ENCODE measurements around the gene RHOJ. TPM values are rescaled to one million over a fixed set of nuclear protein-coding genes. Genes with fewer than 3 reads are reported as not detected.

The RHOJ gene
- total and polyA plus RNA-seq, 2 of the 13 experiments (the other 11 are each of a cell fraction or from before 2014, with no cell fraction given) = 0.22 to 1.3 TPM

DNA sequence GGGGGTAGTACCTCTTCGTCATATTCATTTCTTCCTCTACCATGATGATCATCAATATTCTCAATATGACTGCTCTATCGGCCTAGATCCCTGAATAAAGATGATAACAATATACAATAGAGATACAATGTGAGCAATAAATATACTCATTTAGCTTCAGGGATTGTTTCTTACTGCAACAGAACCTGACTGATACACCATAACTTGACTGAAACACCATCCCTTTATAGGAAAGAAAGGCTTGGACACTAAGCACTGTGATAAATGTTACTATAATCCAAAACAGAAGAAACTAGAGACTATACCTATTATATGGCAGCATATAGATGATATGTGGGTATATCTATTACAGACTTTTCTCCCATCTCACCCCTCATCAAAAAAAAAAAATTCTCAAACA lies 1.2 kb upstream of the RHOJ start:
- ATAC-seq = no peak
- CTCF ChIA-PET (ENCODE audit: low intra/inter-chr PET ratio, low total read pairs) = no interaction called here
- no peak for DNase-seq (ENCODE audit: low spot score)
- WGBS (ENCODE audit: low lambda C conversion rate) = 54% methylated on average over 2 of the region's 2 CpGs
- Histone ChIP-seq H3K27me3 (ENCODE audit: control insufficient read depth in 1 of 2, insufficient read depth in 2 of 2, low read length in 2 of 2) (peaks cover 0 to 3% of the 10 kb centered on the region in 2 experiments; a peak in 2 of 5 replicates), H3K36me3 (replicated peaks in 1 of 2; ENCODE audit: control insufficient read depth in 1 of 2, insufficient read depth in 2 of 2, low read length in 2 of 2) (no peaks in the 10 kb centered on the region), H3K9me3 (ENCODE audit: low read length) (no peaks in the 10 kb centered on the region), H3K79me2 (ENCODE audit: insufficient read depth, low read length) (no peaks in the 10 kb centered on the region), H3K4me3 (replicated peaks in 1 of 3; ENCODE audit: insufficient read depth in 1 of 3, low read depth in 2 of 3, low read length in 3 of 3) (no peak overlapping the region), H3K4me2 (ENCODE audit: low read depth, low read length) (peak overlapping the region; percentile 71; the same call in 1 of the 2 replicates), H3K4me1 (ENCODE audit: insufficient read depth, low read length) (peaks cover 18% of the 10 kb centered on the region), H3K27ac (ENCODE audit: extremely low read length, insufficient read depth, low read length) (no peak overlapping the region), H4K20me1 (ENCODE audit: insufficient read depth, low read length) (no peaks in the 10 kb centered on the region), H2AFZ (ENCODE audit: low read length) (peak overlapping the region; percentile 93), H3K9ac (ENCODE audit: insufficient read depth, low read depth, low read length) (no peak overlapping the region)
- POLR2A ChIA-PET = no interaction called here
- TF ChIP-seq ZNF12 (CRISPR knock-in tag; IDR thresholded peaks at IDR 0.05) = peak; percentile 95
- TF ChIP-seq PBX3 (CRISPR knock-in tag; IDR thresholded peaks at IDR 0.05; ENCODE audit: borderline replicate concordance) = no peak
- TF ChIP-seq HCFC1 (IDR thresholded peaks at IDR 0.05; ENCODE audit: low read depth, low read length) = no peak
- TF ChIP-seq ZKSCAN5 (CRISPR knock-in tag; IDR thresholded peaks at IDR 0.05) = no peak
- FAIRE-seq = no peak
- no TSS peak for BruUV-seq (replicated peaks)
- in situ Hi-C loops (cut with HindIII; ENCODE audit: extremely low pct_ligation_motif_present, low pct_unique_long_range_greater_than_20kb) = no loop called here
- intact Hi-C loops (cut with micrococcal nuclease; ENCODE audit: unreplicated experiment) = no loop called here

GRCh38 chr14:63203618-63204406 lies 431 bp upstream of the RHOJ start:
- peak; percentile 99 for ATAC-seq
- intact Hi-C loops (cut with micrococcal nuclease; ENCODE audit: unreplicated experiment) (no loop called here), in situ Hi-C loops (cut with HindIII; ENCODE audit: extremely low pct_ligation_motif_present, low pct_unique_long_range_greater_than_20kb) (no loop called here)
- CTCF ChIA-PET (ENCODE audit: low intra/inter-chr PET ratio, low total read pairs) = no interaction called here
- WGBS (ENCODE audit: low lambda C conversion rate) = under 1% methylated on average over 11 of the region's 11 CpGs
- H3K4me1 ChIP-seq (ENCODE audit: insufficient read depth, low read length) = peaks cover 18% of the 10 kb centered on the region
- peak overlapping the region; percentile 43; the same call in 1 of the 2 replicates for H3K9ac ChIP-seq (ENCODE audit: insufficient read depth, low read depth, low read length)
- POLR2A ChIA-PET = no interaction called here
- H3K27me3 ChIP-seq (ENCODE audit: control insufficient read depth in 1 of 2, insufficient read depth in 2 of 2, low read length in 2 of 2) = no peaks in the 10 kb centered on the region; a peak in 1 of 5 replicates
- H4K20me1 ChIP-seq (ENCODE audit: insufficient read depth, low read length) = no peaks in the 10 kb centered on the region
- peak overlapping the region; percentile 71 for H3K4me2 ChIP-seq (ENCODE audit: low read depth, low read length)
- peak; percentile 93 for FAIRE-seq
- H3K4me3 ChIP-seq (replicated peaks in 1 of 3; ENCODE audit: insufficient read depth in 1 of 3, low read depth in 2 of 3, low read length in 3 of 3) = peak overlapping the region in 2 of 3 experiments; percentile 46 to 51; a peak in 5 of 6 replicates
- peak; percentile 90 for DNase-seq (ENCODE audit: low spot score)
- BruUV-seq (replicated peaks) = no TSS peak
- peak overlapping the region; percentile 93 for H2AFZ ChIP-seq (ENCODE audit: low read length)
- peak overlapping the region; percentile 6 for H3K27ac ChIP-seq (ENCODE audit: extremely low read length, insufficient read depth, low read length)
- no peaks in the 10 kb centered on the region for H3K9me3 ChIP-seq (ENCODE audit: low read length)
- H3K79me2 ChIP-seq (ENCODE audit: insufficient read depth, low read length) = no peaks in the 10 kb centered on the region
- no peaks in the 10 kb centered on the region for H3K36me3 ChIP-seq (replicated peaks in 1 of 2; ENCODE audit: control insufficient read depth in 1 of 2, insufficient read depth in 2 of 2, low read length in 2 of 2)
- no peak for TF ChIP-seq ZNF383 (CRISPR knock-in tag; IDR thresholded peaks at IDR 0.05; ENCODE audit: borderline replicate concordance)
- TF ChIP-seq XBP1 (CRISPR knock-in tag; IDR thresholded peaks at IDR 0.05) = no peak
- no peak for TF ChIP-seq ZSCAN30 (CRISPR knock-in tag; IDR thresholded peaks at IDR 0.05)
- peak; percentile 81 for TF ChIP-seq KAT8 (CRISPR knock-in tag; IDR thresholded peaks at IDR 0.05)
- no peak for TF ChIP-seq SMYD3 (CRISPR knock-in tag; IDR thresholded peaks at IDR 0.05)
- TF ChIP-seq NAIF1 (CRISPR knock-in tag; IDR thresholded peaks at IDR 0.05; ENCODE audit: borderline replicate concordance) = no peak
- TF ChIP-seq STAG1 (CRISPR knock-in tag; IDR thresholded peaks at IDR 0.05) = peak; percentile 26
- no peak for TF ChIP-seq ZNF800 (CRISPR knock-in tag; IDR thresholded peaks at IDR 0.05)
- no peak for TF ChIP-seq ZNF576 (CRISPR knock-in tag; IDR thresholded peaks at IDR 0.05)
- TF ChIP-seq ZNF776 (CRISPR knock-in tag; IDR thresholded peaks at IDR 0.05) = no peak
